Colonic mucosa (tissue), 4 donors: ENCODE measurements around the gene GZMH. TPM values are rescaled to one million over a fixed set of nuclear protein-coding genes. Genes with fewer than 3 reads are reported as not detected.

ENCODE experiments used
- DNase-seq: peaks from one replicate; pipeline ENCODE4 v3.0.0-alpha.2; 2020
- H3K27ac ChIP-seq: fragments of 200-600 bp; one replicate; pipeline ENCODE4 v1.8.0; 2021
- H3K27me3 ChIP-seq: fragments of 200-600 bp; one replicate; pipeline ENCODE4 v1.8.0; 2021
- H3K36me3 ChIP-seq: fragments of 200-600 bp; one replicate; pipeline ENCODE4 v1.8.0; 2021
- H3K4me1 ChIP-seq: fragments of 200-600 bp; one replicate; pipeline ENCODE4 v1.8.0; 2021; ENCODE audit warnings: mild to moderate bottlenecking
- H3K4me3 ChIP-seq: fragments of 200-600 bp; one replicate; pipeline ENCODE4 v1.8.0; 2021
- H3K9ac ChIP-seq, 2 donors: one replicate each; pipeline ENCODE4 v1.7.0; 2013; ENCODE audit warnings: control low read depth in 2 of 2, low read depth in 2 of 2, low read length in 2 of 2
- H3K9me3 ChIP-seq: fragments of 200-600 bp; one replicate; pipeline ENCODE4 v1.8.0; 2021
- CTCF ChIP-seq: fragments of 200-600 bp; IDR thresholded peaks from one replicate; pipeline ENCODE4 v1.8.0; 2022; ENCODE audit warnings: antibody characterized with exemption, mild to moderate bottlenecking
- intact Hi-C: fragments of 100-400 bp; cut with DNase I; formaldehyde crosslinking; loops from one replicate; pipeline ENCODE4 v1.14.1; 2022
- total RNA-seq, 2 donors: library from RNA; stranded (reverse); fragmentation: NEBNext Ultra II Directional in 1 of 2; extraction: Animal tissue kit (Norgen Biotek cat#: 25700) in 1 of 2; gene quantifications; one replicate each; pipeline ENCODE4 v1.2.1, GENCODE V29; 2021
- donor health status: healthy.
- donor health status: DM: no; HTN: no; CAD: no.
- donor health status: DM: no; HTN: no; CAD: no.

The GZMH gene
- total RNA-seq, 2 donors from 2014 or later: 0.53 to 0.59 TPM

DNA sequence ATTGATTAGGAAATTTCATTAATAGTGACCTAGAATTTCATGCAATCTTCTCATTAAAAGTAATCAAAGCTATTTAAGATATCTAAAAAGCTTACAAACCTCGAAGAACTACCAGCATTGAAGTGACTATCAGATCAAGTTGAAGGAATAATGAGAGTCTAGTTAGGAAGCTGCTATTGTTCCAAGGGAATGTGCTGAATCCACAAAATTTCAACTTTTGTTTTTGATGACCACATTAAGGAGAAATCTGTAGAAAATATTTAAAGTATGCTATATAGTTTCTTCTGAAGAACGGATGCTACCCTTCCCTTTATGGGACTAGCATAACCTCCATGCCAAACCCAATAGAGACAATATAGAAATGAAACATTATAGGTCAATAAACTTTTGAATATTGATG, 30.9 kb downstream of the GZMH start:
- TF ChIP-seq CTCF: no peak
- intact Hi-C loops: no loop called here
- no peaks in the 10 kb centered on the region for H3K4me1 ChIP-seq
- no peak overlapping the region for H3K27ac ChIP-seq
- no peak for DNase-seq
- H3K9me3 ChIP-seq: no peaks in the 10 kb centered on the region
- H3K27me3 ChIP-seq: no peaks in the 10 kb centered on the region
- no peak overlapping the region for H3K4me3 ChIP-seq
- H3K36me3 ChIP-seq: no peaks in the 10 kb centered on the region
- no peak overlapping the region for H3K9ac ChIP-seq

GRCh38 chr14:24576771-24577170, 32.7 kb downstream of the GZMH start:
- no peak for DNase-seq
- H3K9me3 ChIP-seq: no peaks in the 10 kb centered on the region
- no peaks in the 10 kb centered on the region for H3K36me3 ChIP-seq
- H3K9ac ChIP-seq: no peak overlapping the region
- H3K27ac ChIP-seq: no peak overlapping the region
- H3K27me3 ChIP-seq: no peaks in the 10 kb centered on the region
- intact Hi-C loops: no loop called here
- H3K4me3 ChIP-seq: no peak overlapping the region
- H3K4me1 ChIP-seq: no peaks in the 10 kb centered on the region
- no peak for TF ChIP-seq CTCF

- no peaks in the 10 kb centered on the region for H3K27me3 ChIP-seq
- no peaks in the 10 kb centered on the region for H3K9me3 ChIP-seq
- no peaks in the 10 kb centered on the region for H3K4me1 ChIP-seq
- intact Hi-C loops: no loop called here
- no peak within 1 kb of the TSS for H3K9ac ChIP-seq
- no peaks in the 10 kb centered on the region for H3K36me3 ChIP-seq
- H3K27ac ChIP-seq: no peak within 1 kb of the TSS
- H3K4me3 ChIP-seq: no peak within 1 kb of the TSS
- no peak for TF ChIP-seq CTCF
- no peak for DNase-seq
These were observed 33.3 kb downstream of the GZMH start, which contains the start of gene CTSG for GRCh38 chr14:24576182-24576581. Gene CTSG (minus strand): TSS chr14:24576250. CDS start chr14:24576223, 27 bp downstream.

DNA sequence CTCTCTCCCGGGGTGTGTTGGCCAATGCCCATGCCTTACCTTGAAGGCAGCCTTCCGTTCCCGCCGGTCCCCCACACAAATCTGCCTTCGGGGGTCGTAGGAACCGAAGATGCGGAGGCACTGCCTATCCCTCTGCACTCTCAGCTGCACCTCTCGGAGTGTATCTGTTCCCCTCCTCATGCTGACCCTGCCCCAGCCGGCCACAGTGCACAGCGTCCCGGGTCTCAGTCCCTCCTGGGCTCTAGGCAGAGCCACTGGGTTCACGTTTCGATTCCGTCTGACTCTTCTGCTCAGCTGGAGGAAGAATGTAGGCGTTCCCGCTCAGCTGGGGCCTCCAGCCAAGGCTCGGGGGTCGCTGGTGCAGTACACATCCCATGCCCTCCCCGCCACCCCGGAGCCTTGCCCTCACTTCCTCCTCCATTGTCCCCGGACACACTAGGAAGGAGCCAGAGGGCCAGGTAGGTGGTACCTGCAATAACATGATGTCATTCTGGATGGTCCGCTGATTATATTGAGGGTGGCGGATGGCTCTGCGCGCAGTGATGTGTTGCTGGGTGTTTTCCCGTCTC, 35.2 kb downstream of the GZMH start:
- Histone ChIP-seq H3K4me1 (no peaks in the 10 kb centered on the region), H3K9me3 (no peaks in the 10 kb centered on the region), H3K9ac (no peak overlapping the region), H3K4me3 (no peak overlapping the region), H3K27me3 (no peaks in the 10 kb centered on the region), H3K27ac (no peak overlapping the region), H3K36me3 (no peaks in the 10 kb centered on the region)
- DNase-seq: no peak
- intact Hi-C loops: no loop called here
- no peak for TF ChIP-seq CTCF

DNA sequence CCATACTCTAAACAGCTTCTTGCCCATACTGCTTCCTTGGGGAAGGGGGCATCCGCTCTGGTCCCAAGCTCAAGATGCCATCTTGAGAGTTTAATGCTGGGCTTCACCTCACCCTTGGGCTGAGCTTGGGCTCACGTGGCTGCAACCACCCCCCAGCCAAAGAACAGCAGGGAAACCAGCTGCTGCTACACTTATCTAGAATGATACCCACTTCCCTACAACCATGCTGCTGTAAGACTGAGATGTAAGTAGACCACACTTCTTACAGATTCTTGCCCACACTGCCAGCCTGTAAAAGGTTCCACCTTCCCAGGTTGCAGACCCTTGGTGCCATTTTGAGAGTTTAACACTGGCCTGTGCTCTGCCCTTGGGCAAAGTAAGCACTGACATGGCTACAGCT, 43.2 kb downstream of the GZMH start:
- TF ChIP-seq CTCF: no peak
- no peak for DNase-seq
- Histone ChIP-seq H3K4me1 (no peaks in the 10 kb centered on the region), H3K4me3 (no peak overlapping the region), H3K27me3 (no peaks in the 10 kb centered on the region), H3K9me3 (no peaks in the 10 kb centered on the region), H3K9ac (no peak overlapping the region), H3K36me3 (no peaks in the 10 kb centered on the region), H3K27ac (no peak overlapping the region)
- intact Hi-C loops: no loop called here
